GM23338 (cell line): ENCODE measurements around the gene ETV1.

ENCODE experiments used
- POLR2AphosphoS5 ChIP-seq: IDR thresholded peaks from 2 replicates; pipeline ENCODE4 v1.6.1; 2016; ENCODE audit warnings: antibody characterized with exemption, low read depth
- TF ChIP-seq, protein P1 (sequence below), 2 experiments: fragments of 200-600 bp in 1 of 2; sonication (generic) in 1 of 2; conservative IDR thresholded peaks; 2 replicates each; pipeline versions ENCODE4 v1.5.1 to v1.6.1; 2016 to 2017; ENCODE audit warnings: antibody characterized with exemption in 2 of 2, low read depth in 2 of 2, mild to moderate bottlenecking in 2 of 2, moderate library complexity in 1 of 2

DNA sequence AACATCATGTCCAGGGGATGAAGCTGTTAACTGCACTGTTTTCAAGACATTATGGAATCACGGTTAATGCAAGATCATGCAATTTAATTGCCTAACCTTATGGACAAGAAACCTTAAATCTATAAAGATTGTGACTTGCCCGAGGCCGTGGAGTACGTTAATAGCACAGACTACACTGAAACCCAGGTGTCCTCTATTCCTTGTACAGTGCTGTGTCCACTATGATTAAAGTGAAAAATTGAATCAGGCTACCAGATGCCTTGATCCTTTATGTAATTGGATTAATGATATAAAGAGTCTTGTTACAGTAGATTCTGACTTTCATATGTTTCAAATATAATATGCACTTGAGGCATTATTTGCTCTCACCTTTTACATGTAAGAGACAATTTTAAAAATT is 33.9 kb upstream of the ETV1 start:
- TF ChIP-seq, protein P1, sequence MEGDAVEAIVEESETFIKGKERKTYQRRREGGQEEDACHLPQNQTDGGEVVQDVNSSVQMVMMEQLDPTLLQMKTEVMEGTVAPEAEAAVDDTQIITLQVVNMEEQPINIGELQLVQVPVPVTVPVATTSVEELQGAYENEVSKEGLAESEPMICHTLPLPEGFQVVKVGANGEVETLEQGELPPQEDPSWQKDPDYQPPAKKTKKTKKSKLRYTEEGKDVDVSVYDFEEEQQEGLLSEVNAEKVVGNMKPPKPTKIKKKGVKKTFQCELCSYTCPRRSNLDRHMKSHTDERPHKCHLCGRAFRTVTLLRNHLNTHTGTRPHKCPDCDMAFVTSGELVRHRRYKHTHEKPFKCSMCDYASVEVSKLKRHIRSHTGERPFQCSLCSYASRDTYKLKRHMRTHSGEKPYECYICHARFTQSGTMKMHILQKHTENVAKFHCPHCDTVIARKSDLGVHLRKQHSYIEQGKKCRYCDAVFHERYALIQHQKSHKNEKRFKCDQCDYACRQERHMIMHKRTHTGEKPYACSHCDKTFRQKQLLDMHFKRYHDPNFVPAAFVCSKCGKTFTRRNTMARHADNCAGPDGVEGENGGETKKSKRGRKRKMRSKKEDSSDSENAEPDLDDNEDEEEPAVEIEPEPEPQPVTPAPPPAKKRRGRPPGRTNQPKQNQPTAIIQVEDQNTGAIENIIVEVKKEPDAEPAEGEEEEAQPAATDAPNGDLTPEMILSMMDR (conservative IDR thresholded peaks at IDR 0.05; ENCODE audit: low read depth in 2 of 2): no peak
- no peak for TF ChIP-seq POLR2AphosphoS5
